Measurements from ENCODE around the gene SLCO1B3.

DNA sequence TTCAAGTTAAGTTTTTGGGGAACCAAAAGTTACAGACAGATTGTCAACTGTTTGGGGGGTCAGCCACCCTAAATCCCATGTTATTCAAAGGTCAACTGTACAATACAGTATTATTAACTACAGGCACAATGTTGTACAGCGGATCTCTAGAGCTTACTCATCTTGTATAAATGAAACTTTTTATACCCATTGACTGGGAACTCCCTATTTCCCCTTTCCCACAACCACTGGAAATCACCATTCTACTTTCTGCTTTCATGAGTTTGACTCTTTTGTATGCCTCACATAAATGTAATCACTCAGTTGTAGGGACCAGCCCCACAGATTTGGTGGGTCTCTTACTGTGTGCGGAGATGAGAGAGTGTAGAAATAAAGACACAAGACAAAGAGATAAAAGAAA is 57.8 kb downstream of the SLCO1B3 start:
- TF ChIP-seq, protein P1, sequence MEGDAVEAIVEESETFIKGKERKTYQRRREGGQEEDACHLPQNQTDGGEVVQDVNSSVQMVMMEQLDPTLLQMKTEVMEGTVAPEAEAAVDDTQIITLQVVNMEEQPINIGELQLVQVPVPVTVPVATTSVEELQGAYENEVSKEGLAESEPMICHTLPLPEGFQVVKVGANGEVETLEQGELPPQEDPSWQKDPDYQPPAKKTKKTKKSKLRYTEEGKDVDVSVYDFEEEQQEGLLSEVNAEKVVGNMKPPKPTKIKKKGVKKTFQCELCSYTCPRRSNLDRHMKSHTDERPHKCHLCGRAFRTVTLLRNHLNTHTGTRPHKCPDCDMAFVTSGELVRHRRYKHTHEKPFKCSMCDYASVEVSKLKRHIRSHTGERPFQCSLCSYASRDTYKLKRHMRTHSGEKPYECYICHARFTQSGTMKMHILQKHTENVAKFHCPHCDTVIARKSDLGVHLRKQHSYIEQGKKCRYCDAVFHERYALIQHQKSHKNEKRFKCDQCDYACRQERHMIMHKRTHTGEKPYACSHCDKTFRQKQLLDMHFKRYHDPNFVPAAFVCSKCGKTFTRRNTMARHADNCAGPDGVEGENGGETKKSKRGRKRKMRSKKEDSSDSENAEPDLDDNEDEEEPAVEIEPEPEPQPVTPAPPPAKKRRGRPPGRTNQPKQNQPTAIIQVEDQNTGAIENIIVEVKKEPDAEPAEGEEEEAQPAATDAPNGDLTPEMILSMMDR (IDR thresholded peaks at IDR 0.05; ENCODE audit: extremely low read depth in 1 of 2, insufficient read depth in 1 of 2, low read depth in 1 of 2, low read length in 2 of 2), result no peak
- TF ChIP-seq POLR2A (IDR thresholded peaks at IDR 0.05; ENCODE audit: low read depth, low read length), result no peak
- TF ChIP-seq JUN (IDR thresholded peaks at IDR 0.05; ENCODE audit: borderline replicate concordance, insufficient read depth, insufficient read length, low read depth), result no peak
- no peak for TF ChIP-seq POLR2AphosphoS5 (IDR thresholded peaks at IDR 0.05; ENCODE audit: insufficient read depth, low read depth, low read length)

Data from endothelial cell of umbilical vein (primary cell).